Activated CD8-positive, alpha-beta memory T cell treated with anti-CD3 and anti-CD28 coated beads, Interleukin-2, amount 50 U/mL, for 48 hours (primary cell): ENCODE measurements around the gene C6orf89.

ENCODE experiments used
- DNase-seq: peaks from one replicate; pipeline ENCODE4 v3.0.0-alpha.2; 2020

C6orf89 gene

GRCh38 chr6:36853325-36853724, 32.4 kb upstream of the C6orf89 start:
- DNase-seq, result no peak

DNA sequence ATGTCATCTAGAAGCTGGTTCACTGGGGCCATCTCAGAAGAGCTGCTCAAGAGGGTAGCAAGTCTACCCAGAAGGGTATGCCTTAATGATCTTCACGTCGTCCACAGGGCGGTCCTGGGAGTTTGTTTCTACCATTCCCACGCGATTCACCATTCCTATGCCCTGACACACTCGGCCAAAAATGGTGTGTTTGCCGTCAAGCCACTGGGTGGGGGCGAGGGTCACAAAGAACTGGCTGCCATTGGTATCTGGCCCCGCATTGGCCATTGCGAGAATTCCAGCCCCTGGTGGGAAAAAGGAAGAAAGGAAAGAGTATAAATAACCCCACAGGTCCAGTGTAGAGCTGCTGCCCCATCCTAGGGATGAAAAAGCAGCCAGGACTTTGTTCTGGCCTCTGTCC, 30.0 kb upstream of the C6orf89 start:
- DNase-seq, result no peak

- DNase-seq, result no peak
Observed at GRCh38 chr6:36856277-36856676, 29.5 kb upstream of the C6orf89 start.

DNA sequence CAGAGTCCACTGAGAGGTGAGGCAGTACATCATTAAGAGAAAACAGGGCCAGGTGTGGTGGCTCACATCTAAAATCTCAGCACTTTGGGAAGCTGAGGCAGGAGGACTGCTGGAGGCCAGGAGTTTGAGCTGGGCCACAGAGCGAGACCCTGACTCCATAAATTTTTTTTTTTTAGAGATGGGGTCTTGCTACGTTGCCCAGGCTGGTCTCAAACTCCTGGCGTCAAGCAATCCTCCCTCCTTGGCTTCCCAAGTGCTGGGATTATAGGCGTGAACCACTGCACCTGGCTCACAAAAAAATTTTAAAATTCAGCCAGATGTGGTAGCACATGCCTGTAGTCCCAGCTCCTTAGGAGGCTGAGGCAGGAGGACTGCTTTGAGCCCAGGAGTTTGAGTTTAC, 28.4 kb upstream of the C6orf89 start:
- no peak for DNase-seq

DNA sequence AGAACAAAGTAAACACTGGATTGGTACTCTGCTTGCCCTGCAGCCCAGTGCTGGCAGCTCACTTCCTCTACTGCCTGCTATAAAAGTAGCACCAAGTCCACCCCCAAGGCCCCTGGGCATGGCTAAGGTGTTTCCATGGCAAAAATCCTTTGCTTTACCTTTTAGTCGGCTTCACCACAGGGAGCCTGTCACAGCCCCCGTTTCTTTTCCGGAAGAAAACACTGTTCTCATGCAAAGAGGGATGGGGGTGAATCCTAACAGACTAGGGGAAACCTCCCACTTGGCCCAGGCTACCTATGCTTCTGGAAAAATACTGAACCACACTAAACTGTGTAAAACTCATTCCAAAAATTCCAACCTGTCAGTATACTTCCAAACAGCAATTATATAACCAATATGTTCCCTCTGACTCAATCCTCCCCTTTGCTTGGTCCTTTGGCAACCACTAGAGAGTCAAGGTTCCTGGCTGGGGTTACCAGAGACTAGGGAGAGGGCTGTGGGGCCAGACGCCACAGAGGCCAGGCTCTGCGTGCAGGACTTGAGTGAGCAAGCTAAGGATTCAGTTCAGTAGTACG, 27.3 kb upstream of the C6orf89 start:
- peak; percentile 39 for DNase-seq

DNA sequence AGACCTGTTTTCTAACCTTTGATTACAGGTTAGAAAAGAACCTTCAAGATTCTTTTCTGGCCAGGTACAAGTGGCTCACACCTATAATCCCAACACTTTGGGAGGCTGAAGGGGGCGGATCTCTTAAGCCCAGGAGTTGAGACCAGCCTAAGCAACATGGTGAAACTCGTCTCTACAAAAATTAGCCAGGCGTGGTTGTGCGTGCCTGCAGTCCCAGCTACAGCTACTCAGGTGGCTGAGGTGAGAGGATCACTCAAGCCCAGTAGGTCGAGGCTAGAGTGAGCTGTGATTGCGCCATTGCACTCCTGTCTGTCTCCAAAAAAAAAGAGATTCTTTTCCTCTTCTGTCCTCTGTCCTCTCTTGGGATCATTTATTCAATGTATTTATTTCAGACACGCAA, 25.6 kb upstream of the C6orf89 start:
- DNase-seq, result peak; percentile 30

GRCh38 chr6:36862164-36862847, 23.4 kb upstream of the C6orf89 start:
- peak; percentile 29 for DNase-seq

GRCh38 chr6:36862848-36863382, 22.8 kb upstream of the C6orf89 start:
- no peak for DNase-seq

- peak; percentile 40 for DNase-seq
Observed at GRCh38 chr6:36863670-36864540, 21.8 kb upstream of the C6orf89 start.

GRCh38 chr6:36865835-36866234, 19.9 kb upstream of the C6orf89 start:
- DNase-seq, result no peak

DNA sequence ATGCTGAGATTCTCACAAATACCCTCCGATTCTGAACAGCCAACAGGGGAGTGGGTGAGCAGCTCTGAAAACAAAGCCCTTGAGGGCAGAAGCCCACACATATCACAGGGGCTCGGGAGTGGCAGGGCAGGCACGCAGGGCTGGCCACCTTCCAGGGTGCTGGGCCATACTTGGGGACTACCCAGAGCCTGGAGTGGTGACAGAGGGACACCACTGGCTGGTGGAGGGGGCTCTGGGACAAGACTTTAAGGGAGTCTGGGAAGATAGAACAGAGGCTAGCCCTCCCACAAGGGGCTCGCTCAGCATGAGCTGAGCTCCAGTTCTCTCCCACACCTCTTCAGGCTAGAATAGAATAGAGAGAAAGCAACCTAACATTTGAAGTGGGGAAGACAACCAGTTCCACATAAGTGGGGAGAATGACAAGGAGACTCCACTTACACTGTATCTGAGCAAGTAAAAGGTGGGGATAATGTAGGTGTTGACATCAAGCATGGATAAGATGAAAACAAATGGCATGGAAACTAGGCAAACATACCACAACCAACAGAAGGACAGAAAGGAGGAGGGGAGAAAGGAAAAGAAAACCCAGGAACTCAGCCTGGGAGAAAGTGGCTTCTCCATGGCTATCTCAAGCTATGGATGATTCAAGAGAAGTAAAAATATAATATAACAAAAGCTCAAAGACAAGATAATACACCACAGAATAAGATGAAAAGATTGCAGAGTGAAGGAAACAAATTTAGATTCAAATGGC, 18.1 kb upstream of the C6orf89 start:
- DNase-seq, result peak; percentile 46

- DNase-seq, result peak; percentile 38
Observed at GRCh38 chr6:36871686-36872085, 14.1 kb upstream of the C6orf89 start.

DNA sequence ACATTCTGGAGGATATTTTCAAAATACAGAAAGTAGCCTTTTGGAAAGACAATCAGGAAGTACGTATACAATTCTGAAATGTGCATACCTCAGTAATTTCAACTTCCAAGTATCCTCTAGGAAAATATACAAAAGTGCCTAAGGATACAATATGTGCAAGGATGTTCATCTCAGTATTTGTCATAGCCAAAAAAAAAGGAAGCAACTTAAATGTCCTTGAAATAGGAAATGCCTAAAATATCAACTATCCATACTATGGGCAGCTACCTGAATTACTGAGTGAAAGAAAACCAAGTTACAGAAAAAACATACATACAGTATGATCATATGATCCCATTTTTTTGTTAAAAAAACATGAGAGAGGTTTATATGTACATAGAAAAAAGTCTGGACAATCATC, 12.6 kb upstream of the C6orf89 start:
- no peak for DNase-seq

DNA sequence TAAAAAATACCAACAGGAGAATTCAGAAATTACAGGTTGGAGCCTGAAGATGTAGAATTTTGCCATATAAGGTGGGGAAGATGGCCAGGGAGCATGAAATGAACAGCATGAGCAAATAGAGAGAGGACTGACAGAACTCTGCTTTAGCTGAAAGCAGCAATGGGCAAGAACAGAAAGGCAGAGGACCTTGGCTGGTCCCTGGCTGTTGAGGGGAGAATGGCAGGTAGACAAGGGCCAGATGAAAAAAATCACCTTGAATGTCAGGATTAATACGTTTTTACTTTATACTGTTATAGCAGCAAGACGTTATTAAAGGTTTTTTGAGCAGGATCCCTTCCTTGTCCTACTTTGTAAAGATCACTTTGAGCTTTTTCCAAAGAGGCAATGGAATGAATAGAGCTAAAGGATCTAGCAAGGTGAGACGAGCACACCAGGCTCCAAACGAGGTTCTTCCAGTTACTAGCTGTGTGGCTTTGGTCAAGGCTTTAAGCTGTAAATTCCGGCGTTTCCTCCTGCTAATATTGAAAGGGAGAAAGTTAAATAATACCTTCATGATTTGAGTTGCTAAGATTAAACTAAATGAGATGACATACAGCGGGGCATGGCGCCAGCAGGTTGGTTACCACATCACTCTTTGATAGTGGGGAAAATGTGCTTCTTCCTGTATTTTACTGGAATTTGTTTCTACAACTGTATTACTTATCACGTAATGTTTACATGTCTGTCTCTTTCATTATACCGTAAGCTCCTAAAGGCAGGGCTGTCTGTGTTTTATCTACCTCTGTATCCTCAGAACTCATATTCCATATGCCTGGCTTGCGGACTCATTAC, 11.9 kb upstream of the C6orf89 start:
- DNase-seq, result peak; percentile 49

- peak; percentile 90 for DNase-seq
Observed at GRCh38 chr6:36874443-36875249, 11.1 kb upstream of the C6orf89 start, which contains the start of gene PPIL1. Gene PPIL1, minus strand, starts transcription at chr6:36874803. Its CDS starts 31 bp downstream, at chr6:36874772.

GRCh38 chr6:36875250-36875633, 10.5 kb upstream of the C6orf89 start:
- no peak for DNase-seq

DNA sequence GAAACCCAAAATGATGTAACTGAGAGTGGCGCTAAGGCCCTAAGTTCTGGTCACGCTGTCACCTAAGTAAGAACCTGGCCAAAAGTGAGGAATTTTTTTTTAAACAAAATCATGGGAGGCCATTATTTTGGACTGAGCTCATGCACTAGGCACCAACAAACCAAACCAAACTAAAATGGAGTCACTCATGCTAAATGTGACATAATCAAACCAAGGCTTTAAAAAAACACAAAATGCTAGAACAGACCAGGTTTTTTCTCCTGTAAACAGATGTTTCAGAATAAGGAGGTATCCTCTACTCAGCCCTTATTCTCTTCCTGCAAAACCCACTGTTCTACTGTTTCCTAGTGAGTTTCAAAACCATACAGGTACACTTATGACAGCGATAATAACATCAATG, 1.1 kb upstream of the C6orf89 start:
- no peak for DNase-seq

DNA sequence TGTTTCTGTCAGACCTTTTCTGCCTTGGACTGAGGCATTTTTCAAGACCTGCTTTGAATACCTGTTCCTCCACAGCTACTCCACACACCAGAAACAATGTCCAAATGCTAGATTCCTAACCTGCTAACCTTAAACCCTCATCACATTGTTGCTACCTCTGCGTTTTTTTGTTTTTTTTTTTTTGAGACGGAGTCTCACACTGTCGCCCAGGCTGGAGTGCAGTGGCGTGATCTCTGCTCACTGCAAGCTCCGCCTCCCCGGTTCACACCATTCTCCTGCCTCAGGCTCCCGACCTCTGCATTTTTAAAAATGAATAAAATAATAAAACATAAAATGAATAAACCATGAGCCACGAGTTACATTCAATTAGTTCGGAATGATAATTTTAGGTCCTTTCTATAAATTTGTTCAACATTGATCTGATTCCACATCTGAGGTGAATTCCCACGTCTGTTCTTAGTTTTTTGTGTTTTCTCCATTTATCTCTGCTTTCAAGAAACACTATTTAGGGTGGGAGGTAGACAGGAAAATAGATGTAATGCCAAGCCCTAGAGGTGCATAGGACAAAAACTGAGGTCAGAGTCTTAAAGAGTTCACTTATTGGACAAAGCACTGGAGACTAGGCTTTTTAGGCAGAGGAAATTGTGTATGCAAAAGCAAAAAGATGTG, 1.3 kb downstream of the C6orf89 start:
- no peak for DNase-seq

DNA sequence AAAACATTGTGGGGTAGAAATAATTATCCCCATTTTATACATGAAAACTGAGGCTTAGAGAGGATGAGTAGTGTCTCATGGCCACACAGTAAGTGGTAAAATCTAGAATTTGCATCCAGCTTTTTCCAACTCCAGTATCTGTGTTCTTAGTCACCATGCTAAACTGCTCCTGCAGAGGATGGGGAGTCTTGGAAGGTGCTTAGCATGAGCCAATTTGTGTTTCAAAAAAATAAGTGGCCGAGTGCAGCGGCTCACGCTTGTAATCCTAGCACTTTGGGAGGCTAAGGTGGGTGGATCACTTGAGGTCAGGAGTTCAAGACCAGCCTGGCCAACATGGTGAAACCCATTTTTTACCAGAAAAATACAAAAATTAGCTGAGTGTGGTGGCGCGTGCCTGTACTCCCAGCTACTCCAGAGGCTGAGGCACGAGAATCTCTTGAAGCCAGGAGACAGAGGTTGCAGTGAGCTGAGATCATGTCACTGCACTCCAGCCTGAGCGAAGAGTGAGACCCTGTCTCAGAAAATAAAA, 2.4 kb downstream of the C6orf89 start:
- DNase-seq, result no peak
